AG10803 (cell line): ENCODE measurements around the gene STXBP2.
A peak's percentile ranks its signal among the peaks of the same experiment; 100 is the strongest.

ENCODE experiments used
- DNase-seq: peaks from one replicate; pipeline ENCODE4 v3.0.0; 2010; ENCODE audit warnings: low read depth
- H3K4me3 ChIP-seq: 2 replicates; pipeline ENCODE4 v1.5.1; 2011; ENCODE audit warnings: mild to moderate bottlenecking, low read length, control low read depth
- TF ChIP-seq, protein P1 (sequence below): conservative IDR thresholded peaks from 2 replicates; pipeline ENCODE4 v1.5.1; 2011; ENCODE audit warnings: mild to moderate bottlenecking, low read length, control low read depth, inconsistent platforms

The STXBP2 gene

GRCh38 chr19:7628589-7629311, 8.2 kb upstream of the STXBP2 start:
- no peak for DNase-seq
- H3K4me3 ChIP-seq = peak overlapping the region; percentile 99
- TF ChIP-seq, protein P1, sequence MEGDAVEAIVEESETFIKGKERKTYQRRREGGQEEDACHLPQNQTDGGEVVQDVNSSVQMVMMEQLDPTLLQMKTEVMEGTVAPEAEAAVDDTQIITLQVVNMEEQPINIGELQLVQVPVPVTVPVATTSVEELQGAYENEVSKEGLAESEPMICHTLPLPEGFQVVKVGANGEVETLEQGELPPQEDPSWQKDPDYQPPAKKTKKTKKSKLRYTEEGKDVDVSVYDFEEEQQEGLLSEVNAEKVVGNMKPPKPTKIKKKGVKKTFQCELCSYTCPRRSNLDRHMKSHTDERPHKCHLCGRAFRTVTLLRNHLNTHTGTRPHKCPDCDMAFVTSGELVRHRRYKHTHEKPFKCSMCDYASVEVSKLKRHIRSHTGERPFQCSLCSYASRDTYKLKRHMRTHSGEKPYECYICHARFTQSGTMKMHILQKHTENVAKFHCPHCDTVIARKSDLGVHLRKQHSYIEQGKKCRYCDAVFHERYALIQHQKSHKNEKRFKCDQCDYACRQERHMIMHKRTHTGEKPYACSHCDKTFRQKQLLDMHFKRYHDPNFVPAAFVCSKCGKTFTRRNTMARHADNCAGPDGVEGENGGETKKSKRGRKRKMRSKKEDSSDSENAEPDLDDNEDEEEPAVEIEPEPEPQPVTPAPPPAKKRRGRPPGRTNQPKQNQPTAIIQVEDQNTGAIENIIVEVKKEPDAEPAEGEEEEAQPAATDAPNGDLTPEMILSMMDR = no peak

GRCh38 chr19:7629347-7630054, 7.4 kb upstream of the STXBP2 start, which contains the start of the genes PET100 and XAB2:
Gene PET100, plus strand, starts transcription at chr19:7629793. Its CDS starts 41 bp downstream, at chr19:7629834.
Gene XAB2, minus strand, starts transcription at chr19:7629545. Its CDS starts 18 bp downstream, at chr19:7629527.
- peak; percentile 99 for DNase-seq
- peak within 1 kb of the TSS; percentile 99 for H3K4me3 ChIP-seq
- TF ChIP-seq, protein P1 = no peak

DNA sequence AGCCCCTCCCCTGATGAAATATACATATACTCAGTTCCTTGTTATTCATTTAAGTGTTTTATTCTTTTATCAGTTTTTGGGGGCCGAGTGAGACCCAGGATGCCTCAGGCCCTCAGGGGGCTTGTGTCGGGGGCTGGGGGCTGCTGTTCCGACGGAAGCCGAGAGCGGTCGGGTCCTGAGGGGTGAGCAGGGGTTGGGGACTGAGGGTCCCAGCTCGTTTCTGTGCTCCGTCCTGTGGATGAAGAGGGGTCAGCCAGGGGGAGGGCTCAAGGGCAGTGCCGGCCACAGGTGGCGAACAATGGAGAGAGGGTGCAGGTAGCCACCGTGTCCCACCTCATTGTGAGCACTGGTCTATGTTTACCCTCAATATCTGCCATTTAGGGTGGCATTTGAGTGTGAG, 5.3 kb upstream of the STXBP2 start:
- no peak overlapping the region for H3K4me3 ChIP-seq
- TF ChIP-seq, protein P1 = no peak
- DNase-seq = no peak

- TF ChIP-seq, protein P1 = no peak
- no peak for DNase-seq
Measured at GRCh38 chr19:7632340-7633203, 4.3 kb upstream of the STXBP2 start.

DNA sequence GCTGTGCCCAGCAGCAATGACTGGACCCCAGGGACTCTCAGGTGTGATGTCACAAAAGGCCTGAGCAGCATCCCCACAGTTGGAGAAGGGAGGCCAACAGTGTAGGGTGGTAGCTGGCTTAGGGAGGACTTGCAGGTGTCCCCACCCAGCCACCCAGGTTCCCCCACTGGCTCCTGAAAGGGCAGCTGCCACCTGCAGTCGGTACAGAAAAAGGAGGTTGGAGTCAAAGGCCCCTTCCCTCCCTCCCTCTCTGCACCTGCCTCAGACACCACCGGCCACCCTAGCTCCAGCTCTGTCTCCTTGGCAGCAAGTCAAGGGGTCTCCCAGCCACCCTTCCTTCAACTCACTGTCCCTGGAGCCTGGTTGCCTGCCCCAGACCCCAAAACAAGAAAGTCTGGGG, 3.2 kb upstream of the STXBP2 start, which contains the start of gene PCP2:
Gene PCP2 (minus strand): TSS at position 22 of the 400 bp plus-strand sequence. CDS start 262 bp downstream, outside the sequence.
- H3K4me3 ChIP-seq = no peak within 1 kb of the TSS
- TF ChIP-seq, protein P1 = no peak
- DNase-seq = no peak

More at GRCh38 chr19:7632340-7633203, 4.3 kb upstream of the STXBP2 start:
- H3K4me3 ChIP-seq = no peak overlapping the region

DNA sequence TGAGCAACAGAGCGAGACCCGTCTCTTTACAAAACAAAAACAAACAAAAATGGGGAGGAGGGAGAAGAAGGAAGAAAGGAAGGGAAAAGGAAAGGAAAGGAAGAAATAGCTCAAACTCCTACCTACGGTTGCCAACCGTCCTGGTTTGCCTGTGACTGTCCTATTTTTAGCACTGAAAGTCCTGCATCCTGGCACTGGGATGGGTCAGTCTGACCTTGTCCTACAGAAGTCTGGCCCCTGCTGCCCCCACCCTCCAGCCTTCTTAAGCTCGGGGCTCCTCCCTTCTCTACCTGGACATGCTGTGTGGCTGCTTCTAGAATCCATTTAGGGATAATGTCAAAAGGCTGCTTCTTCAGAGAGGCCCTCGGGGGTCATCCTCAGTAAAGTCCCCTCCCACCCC, 1.2 kb upstream of the STXBP2 start:
- no peak for DNase-seq
- TF ChIP-seq, protein P1 = no peak
- no peak overlapping the region for H3K4me3 ChIP-seq
